ENCODE results near the gene PPFIBP2. TPM values are rescaled to one million over a fixed set of nuclear protein-coding genes. Genes with fewer than 3 reads are reported as not detected.
A peak's percentile ranks its signal among the peaks of the same experiment; 100 is the strongest.

Gene PPFIBP2
- total RNA-seq, 1 donor from 2014 or later: 15.0 TPM

- no peak for TF ChIP-seq CTCF (IDR thresholded peaks at IDR 0.05; ENCODE audit: insufficient read depth, low read length, severe bottlenecking)
- H3K36me3 ChIP-seq (ENCODE audit: control insufficient read depth, insufficient read depth, low read length): no peaks in the 10 kb centered on the region
Observed at GRCh38 chr11:7621554-7621953, 107.8 kb downstream of the PPFIBP2 start.

GRCh38 chr11:7622721-7623120 lies 108.9 kb downstream of the PPFIBP2 start:
- Histone ChIP-seq H3K27me3 (ENCODE audit: control insufficient read depth, insufficient read depth, low read length) (no peaks in the 10 kb centered on the region), H3K4me3 (ENCODE audit: low read depth, low read length) (no peak overlapping the region), H3K36me3 (ENCODE audit: control insufficient read depth, insufficient read depth, low read length) (no peaks in the 10 kb centered on the region)
- DNase-seq (ENCODE audit: low read depth) (no peak), FAIRE-seq (no peak)
- TF ChIP-seq CTCF (IDR thresholded peaks at IDR 0.05; ENCODE audit: insufficient read depth, low read length, severe bottlenecking): no peak

More at GRCh38 chr11:7621554-7621953, 107.8 kb downstream of the PPFIBP2 start:
- H3K4me3 ChIP-seq (ENCODE audit: low read depth, low read length): no peak overlapping the region
- DNase-seq (ENCODE audit: low read depth) (no peak), FAIRE-seq (no peak)
- no peaks in the 10 kb centered on the region for H3K27me3 ChIP-seq (ENCODE audit: control insufficient read depth, insufficient read depth, low read length)

GRCh38 chr11:7628660-7629059 lies 114.9 kb downstream of the PPFIBP2 start:
- DNase-seq (ENCODE audit: low read depth): no peak
- H3K4me3 ChIP-seq (ENCODE audit: low read depth, low read length): no peak overlapping the region
- peak; percentile 23 for FAIRE-seq
- H3K27me3 ChIP-seq (ENCODE audit: control insufficient read depth, insufficient read depth, low read length): no peaks in the 10 kb centered on the region
- TF ChIP-seq CTCF (IDR thresholded peaks at IDR 0.05; ENCODE audit: insufficient read depth, low read length, severe bottlenecking): no peak
- peaks cover 1% of the 10 kb centered on the region for H3K36me3 ChIP-seq (ENCODE audit: control insufficient read depth, insufficient read depth, low read length)

- Histone ChIP-seq H3K4me3 (ENCODE audit: low read depth, low read length) (no peak overlapping the region), H3K36me3 (ENCODE audit: control insufficient read depth, insufficient read depth, low read length) (peaks cover 1% of the 10 kb centered on the region), H3K27me3 (ENCODE audit: control insufficient read depth, insufficient read depth, low read length) (no peaks in the 10 kb centered on the region)
- FAIRE-seq (no peak), DNase-seq (ENCODE audit: low read depth) (no peak)
- no peak for TF ChIP-seq CTCF (IDR thresholded peaks at IDR 0.05; ENCODE audit: insufficient read depth, low read length, severe bottlenecking)
Observed at GRCh38 chr11:7630002-7630401, 116.2 kb downstream of the PPFIBP2 start.

GRCh38 chr11:7632211-7632610 lies 118.4 kb downstream of the PPFIBP2 start:
- Histone ChIP-seq H3K36me3 (ENCODE audit: control insufficient read depth, insufficient read depth, low read length) (peaks cover 1% of the 10 kb centered on the region), H3K4me3 (ENCODE audit: low read depth, low read length) (no peak overlapping the region), H3K27me3 (ENCODE audit: control insufficient read depth, insufficient read depth, low read length) (no peaks in the 10 kb centered on the region)
- DNase-seq (ENCODE audit: low read depth) (no peak), FAIRE-seq (no peak)
- no peak for TF ChIP-seq CTCF (IDR thresholded peaks at IDR 0.05; ENCODE audit: insufficient read depth, low read length, severe bottlenecking)

GRCh38 chr11:7635137-7635536 lies 121.3 kb downstream of the PPFIBP2 start:
- Histone ChIP-seq H3K36me3 (ENCODE audit: control insufficient read depth, insufficient read depth, low read length) (peaks cover 4% of the 10 kb centered on the region), H3K27me3 (ENCODE audit: control insufficient read depth, insufficient read depth, low read length) (no peaks in the 10 kb centered on the region), H3K4me3 (ENCODE audit: low read depth, low read length) (no peak overlapping the region)
- no peak for DNase-seq (ENCODE audit: low read depth)
- no peak for TF ChIP-seq CTCF (IDR thresholded peaks at IDR 0.05; ENCODE audit: insufficient read depth, low read length, severe bottlenecking)
- no peak for FAIRE-seq

Measured in bronchial epithelial cell (primary cell).